Measurements from ENCODE around the gene PDE4A.

DNA sequence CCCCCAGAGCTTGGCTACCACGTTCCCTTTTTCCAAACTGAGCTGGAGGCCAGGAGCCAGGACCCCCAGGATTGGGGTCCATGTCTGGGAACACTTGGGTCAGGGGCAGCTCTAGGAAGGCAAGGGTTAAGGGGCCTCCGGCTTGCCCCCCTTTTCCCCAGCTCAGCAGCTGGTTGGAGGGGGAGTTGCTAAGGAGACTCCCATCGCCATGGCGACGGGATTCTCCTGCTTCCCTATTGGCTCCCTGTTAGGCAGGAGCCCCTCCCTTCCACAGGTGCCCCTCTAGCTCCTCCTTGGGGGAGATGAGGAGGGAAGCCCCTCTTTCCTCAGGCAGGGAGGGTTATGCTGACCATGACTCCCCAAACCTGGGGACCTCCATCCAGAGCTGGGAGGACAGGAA is 33.9 kb downstream of the PDE4A start:
- TF ChIP-seq, protein P1, sequence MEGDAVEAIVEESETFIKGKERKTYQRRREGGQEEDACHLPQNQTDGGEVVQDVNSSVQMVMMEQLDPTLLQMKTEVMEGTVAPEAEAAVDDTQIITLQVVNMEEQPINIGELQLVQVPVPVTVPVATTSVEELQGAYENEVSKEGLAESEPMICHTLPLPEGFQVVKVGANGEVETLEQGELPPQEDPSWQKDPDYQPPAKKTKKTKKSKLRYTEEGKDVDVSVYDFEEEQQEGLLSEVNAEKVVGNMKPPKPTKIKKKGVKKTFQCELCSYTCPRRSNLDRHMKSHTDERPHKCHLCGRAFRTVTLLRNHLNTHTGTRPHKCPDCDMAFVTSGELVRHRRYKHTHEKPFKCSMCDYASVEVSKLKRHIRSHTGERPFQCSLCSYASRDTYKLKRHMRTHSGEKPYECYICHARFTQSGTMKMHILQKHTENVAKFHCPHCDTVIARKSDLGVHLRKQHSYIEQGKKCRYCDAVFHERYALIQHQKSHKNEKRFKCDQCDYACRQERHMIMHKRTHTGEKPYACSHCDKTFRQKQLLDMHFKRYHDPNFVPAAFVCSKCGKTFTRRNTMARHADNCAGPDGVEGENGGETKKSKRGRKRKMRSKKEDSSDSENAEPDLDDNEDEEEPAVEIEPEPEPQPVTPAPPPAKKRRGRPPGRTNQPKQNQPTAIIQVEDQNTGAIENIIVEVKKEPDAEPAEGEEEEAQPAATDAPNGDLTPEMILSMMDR (IDR thresholded peaks at IDR 0.05): no peak
- TF ChIP-seq ZFX (IDR thresholded peaks at IDR 0.05; ENCODE audit: borderline replicate concordance): no peak
